ENCODE measurements around the gene ARHGAP19. TPM values are rescaled to one million over a fixed set of nuclear protein-coding genes. Genes with fewer than 3 reads are reported as not detected.

ARHGAP19 gene
- total RNA-seq, 2 donors from 2014 or later, result 26.8 to 47.6 TPM

GRCh38 chr10:97176226-97176625 is 116.2 kb downstream of the ARHGAP19 start:
- Histone ChIP-seq H3K36me3 (ENCODE audit: control insufficient read depth, insufficient read depth, low read length) (no peaks in the 10 kb centered on the region), H3K9me3 (ENCODE audit: control insufficient read depth, low read length) (no peaks in the 10 kb centered on the region), H3K4me3 (ENCODE audit: low read length) (no peak overlapping the region), H3K9ac (ENCODE audit: extremely low read depth, low read length, poor library complexity, severe bottlenecking) (no peak overlapping the region), H3K27me3 (ENCODE audit: control insufficient read depth, insufficient read depth, low read length, poor library complexity, severe bottlenecking) (peaks cover 26% of the 10 kb centered on the region), H3K27ac (ENCODE audit: low read depth, low read length) (no peak overlapping the region), H3K4me1 (ENCODE audit: control insufficient read depth, insufficient read depth, low read length) (no peaks in the 10 kb centered on the region)
- no peak for TF ChIP-seq CTCF (conservative IDR thresholded peaks at IDR 0.05)
- H3K36me3 Mint-ChIP-seq (ENCODE audit: low read depth), result no peaks in the 10 kb centered on the region
- H3K4me3 Mint-ChIP-seq, result no peak overlapping the region
- H3K27ac Mint-ChIP-seq, result no peak overlapping the region
- WGBS, 2 experiments (ENCODE audit: insufficient coverage in 1 of 2, insufficient read length in 1 of 2), result 86 to 91% methylated on average over 3 to 5 of the region's 5 CpGs
- no peaks in the 10 kb centered on the region for H3K9me3 Mint-ChIP-seq
- peaks cover 28% of the 10 kb centered on the region for H3K27me3 Mint-ChIP-seq (ENCODE audit: insufficient read depth)
- H3K4me1 Mint-ChIP-seq, result peaks cover 15% of the 10 kb centered on the region
- DNase-seq, result no peak

GRCh38 chr10:97175586-97175985 is 116.9 kb downstream of the ARHGAP19 start:
- peaks cover 19% of the 10 kb centered on the region for H3K27me3 ChIP-seq (ENCODE audit: control insufficient read depth, insufficient read depth, low read length, poor library complexity, severe bottlenecking)
- no peak overlapping the region for H3K27ac ChIP-seq (ENCODE audit: low read depth, low read length)
- H3K36me3 ChIP-seq (ENCODE audit: control insufficient read depth, insufficient read depth, low read length), result no peaks in the 10 kb centered on the region
- H3K27me3 Mint-ChIP-seq (ENCODE audit: insufficient read depth), result peaks cover 22% of the 10 kb centered on the region
- no peak for TF ChIP-seq CTCF (conservative IDR thresholded peaks at IDR 0.05)
- H3K9me3 ChIP-seq (ENCODE audit: control insufficient read depth, low read length), result no peaks in the 10 kb centered on the region
- H3K9ac ChIP-seq (ENCODE audit: extremely low read depth, low read length, poor library complexity, severe bottlenecking), result no peak overlapping the region
- no peak overlapping the region for H3K4me3 ChIP-seq (ENCODE audit: low read length)
- no peak overlapping the region for H3K4me3 Mint-ChIP-seq
- peaks cover 15% of the 10 kb centered on the region for H3K4me1 Mint-ChIP-seq
- H3K4me1 ChIP-seq (ENCODE audit: control insufficient read depth, insufficient read depth, low read length), result no peaks in the 10 kb centered on the region
- H3K27ac Mint-ChIP-seq, result no peak overlapping the region
- no peaks in the 10 kb centered on the region for H3K9me3 Mint-ChIP-seq
- DNase-seq, result no peak
- 96% methylated on average over 4 of the region's 4 CpGs; no CpG with 5 or more reads in 1 of the 2 experiments for WGBS, 2 experiments (ENCODE audit: insufficient coverage in 1 of 2, insufficient read length in 1 of 2)
- H3K36me3 Mint-ChIP-seq (ENCODE audit: low read depth), result no peaks in the 10 kb centered on the region

GRCh38 chr10:97174941-97175340 is 117.5 kb downstream of the ARHGAP19 start:
- no peaks in the 10 kb centered on the region for H3K9me3 Mint-ChIP-seq
- no peak overlapping the region for H3K27ac Mint-ChIP-seq
- TF ChIP-seq CTCF (conservative IDR thresholded peaks at IDR 0.05), result no peak
- peaks cover 16% of the 10 kb centered on the region for H3K27me3 Mint-ChIP-seq (ENCODE audit: insufficient read depth)
- Histone ChIP-seq H3K9me3 (ENCODE audit: control insufficient read depth, low read length) (no peaks in the 10 kb centered on the region), H3K4me1 (ENCODE audit: control insufficient read depth, insufficient read depth, low read length) (no peaks in the 10 kb centered on the region), H3K36me3 (ENCODE audit: control insufficient read depth, insufficient read depth, low read length) (no peaks in the 10 kb centered on the region), H3K9ac (ENCODE audit: extremely low read depth, low read length, poor library complexity, severe bottlenecking) (no peak overlapping the region), H3K4me3 (ENCODE audit: low read length) (no peak overlapping the region), H3K27me3 (ENCODE audit: control insufficient read depth, insufficient read depth, low read length, poor library complexity, severe bottlenecking) (peaks cover 13% of the 10 kb centered on the region), H3K27ac (ENCODE audit: low read depth, low read length) (no peak overlapping the region)
- no peak overlapping the region for H3K4me3 Mint-ChIP-seq
- no peak for DNase-seq
- H3K36me3 Mint-ChIP-seq (ENCODE audit: low read depth), result no peaks in the 10 kb centered on the region
- peaks cover 12% of the 10 kb centered on the region for H3K4me1 Mint-ChIP-seq

Data from endodermal cell (in vitro differentiated cells).